Neural progenitor cell (in vitro differentiated cells): ENCODE measurements around the gene GPR15LG. TPM values are rescaled to one million over a fixed set of nuclear protein-coding genes. Genes with fewer than 3 reads are reported as not detected.

Experiments used
- DNase-seq: peaks from one replicate; pipeline ENCODE4 v3.0.0-alpha.2; 2016; ENCODE audit warnings: low spot score
- H2AFZ ChIP-seq: fragments of 200-600 bp; sonication (generic); replicated peaks from 2 replicates; pipeline ENCODE4 v1.6.1; 2016; ENCODE audit warnings: antibody characterized with exemption
- H3F3A ChIP-seq: fragments of 200-600 bp; sonication (generic); 2 replicates; pipeline ENCODE4 v1.6.1; 2016; ENCODE audit warnings: antibody characterized with exemption, low read depth
- H3K27ac ChIP-seq: fragments of 200-600 bp; sonication (generic); 2 replicates; pipeline ENCODE4 v1.5.1; 2016; ENCODE audit warnings: mild to moderate bottlenecking
- H3K27me3 ChIP-seq: fragments of 200-600 bp; sonication (generic); 2 replicates; pipeline ENCODE4 v1.6.1; 2016; ENCODE audit warnings: mild to moderate bottlenecking, moderate library complexity
- H3K36me3 ChIP-seq: fragments of 200-600 bp; sonication (generic); 2 replicates; pipeline ENCODE4 v1.5.1; 2016
- H3K4me1 ChIP-seq: fragments of 200-600 bp; sonication (generic); 2 replicates; pipeline ENCODE4 v1.6.1; 2016; ENCODE audit warnings: mixed run types
- H3K4me2 ChIP-seq: fragments of 200-600 bp; sonication (generic); 2 replicates; pipeline ENCODE4 v1.6.1; 2016
- H3K4me3 ChIP-seq: fragments of 200-600 bp; sonication (generic); 2 replicates; pipeline ENCODE4 v1.5.1; 2016
- H3K79me2 ChIP-seq: fragments of 200-600 bp; sonication (generic); 2 replicates; pipeline ENCODE4 v1.6.1; 2016; ENCODE audit warnings: low read depth
- H3K9ac ChIP-seq: fragments of 200-600 bp; sonication (generic); 2 replicates; pipeline ENCODE4 v1.6.1; 2016
- H3K9me3 ChIP-seq: fragments of 200-600 bp; sonication (generic); 2 replicates; pipeline ENCODE4 v1.5.1; 2016; ENCODE audit warnings: low read depth
- H4K20me1 ChIP-seq: fragments of 200-600 bp; sonication (generic); 2 replicates; pipeline ENCODE4 v1.6.1; 2016; ENCODE audit warnings: low read depth
- H3K27ac Mint-ChIP-seq: 3 replicates; pipeline ENCODE4 v1.8.0; 2021; ENCODE audit warnings: mixed read lengths
- H3K27me3 Mint-ChIP-seq: 2 replicates; pipeline ENCODE4 v1.8.0; 2022; ENCODE audit warnings: low read depth, mild to moderate bottlenecking, inconsistent platforms, moderate library complexity, mixed read lengths; ENCODE audit not compliant: insufficient read depth
- H3K36me3 Mint-ChIP-seq: 3 replicates; pipeline ENCODE4 v1.8.0; 2021; ENCODE audit warnings: mixed read lengths
- H3K4me1 Mint-ChIP-seq: 3 replicates; pipeline ENCODE4 v1.8.0; 2021; ENCODE audit warnings: mixed read lengths
- H3K4me3 Mint-ChIP-seq: 3 replicates; pipeline ENCODE4 v1.8.0; 2021; ENCODE audit warnings: mild to moderate bottlenecking, moderate library complexity, mixed read lengths
- H3K9me3 Mint-ChIP-seq: 3 replicates; pipeline ENCODE4 v1.8.0; 2020; ENCODE audit warnings: mixed read lengths
- CTCF ChIP-seq: fragments of 200-600 bp; sonication (generic); IDR thresholded peaks from 2 replicates; pipeline ENCODE4 v1.5.1; 2017; ENCODE audit warnings: antibody characterized with exemption, mild to moderate bottlenecking
- EZH2 ChIP-seq: fragments of 200-600 bp; sonication (generic); IDR thresholded peaks from 2 replicates; pipeline ENCODE4 v1.6.1; 2017; ENCODE audit warnings: antibody characterized with exemption, mild to moderate bottlenecking, moderate library complexity
- EZH2phosphoT487 ChIP-seq: fragments of 200-600 bp; sonication (generic); IDR thresholded peaks from 2 replicates; pipeline ENCODE4 v1.6.1; 2017; ENCODE audit warnings: antibody characterized with exemption
- total RNA-seq: library from RNA; depleted of rRNA; stranded (reverse); fragments of >200 nt; gene quantifications from 2 replicates; pipeline ENCODE4 v1.2.3, GENCODE V29; 2015; ENCODE audit warnings: low replicate concordance

GPR15LG gene
- total RNA-seq, 1 donor from 2014 or later: not detected

GRCh38 chr10:84195044-84195830 lies 21.6 kb downstream of the GPR15LG start:
- H3K36me3 Mint-ChIP-seq: no peaks in the 10 kb centered on the region
- H3K27me3 Mint-ChIP-seq: peaks cover 40% of the 10 kb centered on the region
- peak overlapping the region; percentile 85 for H2AFZ ChIP-seq

GRCh38 chr10:84196083-84196482 lies 22.5 kb downstream of the GPR15LG start:
- no peaks in the 10 kb centered on the region for H3K9me3 ChIP-seq
- no peak overlapping the region for H3K27ac ChIP-seq
- no peak for DNase-seq
- Mint-ChIP-seq H3K4me3 (peak overlapping the region; percentile 46), H3K27me3 (peaks cover 40% of the 10 kb centered on the region), H3K9me3 (peaks cover 2% of the 10 kb centered on the region), H3K27ac (peak overlapping the region; percentile 74), H3K36me3 (no peaks in the 10 kb centered on the region), H3K4me1 (peaks cover 10% of the 10 kb centered on the region)
- no peaks in the 10 kb centered on the region for H3K4me1 ChIP-seq
- TF ChIP-seq EZH2phosphoT487 (no peak), CTCF (no peak), EZH2 (no peak)
- no peaks in the 10 kb centered on the region for H4K20me1 ChIP-seq
- no peak overlapping the region for H3K4me3 ChIP-seq
- H2AFZ ChIP-seq: no peak overlapping the region
- peaks cover 47% of the 10 kb centered on the region for H3K27me3 ChIP-seq
- H3K9ac ChIP-seq: no peak overlapping the region
- H3F3A ChIP-seq: no peaks in the 10 kb centered on the region
- no peaks in the 10 kb centered on the region for H3K36me3 ChIP-seq
- H3K4me2 ChIP-seq: no peak overlapping the region
- no peaks in the 10 kb centered on the region for H3K79me2 ChIP-seq

More at GRCh38 chr10:84195044-84195830, 21.6 kb downstream of the GPR15LG start:
- H3K4me1 ChIP-seq: no peaks in the 10 kb centered on the region
- TF ChIP-seq CTCF (no peak), EZH2phosphoT487 (no peak), EZH2 (peak; percentile 46)
- no peaks in the 10 kb centered on the region for H3F3A ChIP-seq
- H3K27ac ChIP-seq: no peak overlapping the region
- H3K4me3 ChIP-seq: peak overlapping the region; percentile 71
- no peaks in the 10 kb centered on the region for H3K36me3 ChIP-seq
- H3K4me3 Mint-ChIP-seq: peak overlapping the region; percentile 80
- no peak for DNase-seq
- peaks cover 47% of the 10 kb centered on the region for H3K27me3 ChIP-seq
- H3K9ac ChIP-seq: no peak overlapping the region
- no peaks in the 10 kb centered on the region for H3K79me2 ChIP-seq
- H3K27ac Mint-ChIP-seq: no peak overlapping the region
- peaks cover 10% of the 10 kb centered on the region for H3K4me1 Mint-ChIP-seq
- H3K4me2 ChIP-seq: peak overlapping the region; percentile 100
- H3K9me3 Mint-ChIP-seq: peaks cover 2% of the 10 kb centered on the region
- H4K20me1 ChIP-seq: no peaks in the 10 kb centered on the region
- no peaks in the 10 kb centered on the region for H3K9me3 ChIP-seq

- Histone ChIP-seq H3K9ac (no peak overlapping the region), H3K36me3 (no peaks in the 10 kb centered on the region), H3K27me3 (peaks cover 47% of the 10 kb centered on the region), H2AFZ (no peak overlapping the region), H3K4me2 (no peak overlapping the region), H4K20me1 (no peaks in the 10 kb centered on the region), H3K27ac (no peak overlapping the region), H3K4me1 (no peaks in the 10 kb centered on the region), H3K79me2 (no peaks in the 10 kb centered on the region), H3K4me3 (no peak overlapping the region), H3F3A (no peaks in the 10 kb centered on the region), H3K9me3 (no peaks in the 10 kb centered on the region)
- H3K27ac Mint-ChIP-seq: no peak overlapping the region
- peaks cover 33% of the 10 kb centered on the region for H3K27me3 Mint-ChIP-seq
- no peak for DNase-seq
- H3K36me3 Mint-ChIP-seq: no peaks in the 10 kb centered on the region
- H3K9me3 Mint-ChIP-seq: peaks cover 2% of the 10 kb centered on the region
- H3K4me1 Mint-ChIP-seq: peaks cover 10% of the 10 kb centered on the region
- H3K4me3 Mint-ChIP-seq: no peak overlapping the region
- TF ChIP-seq EZH2: no peak
- TF ChIP-seq EZH2phosphoT487: no peak
- no peak for TF ChIP-seq CTCF
Observed at GRCh38 chr10:84196941-84197340, 23.3 kb downstream of the GPR15LG start.
